ENCODE measurements around the gene LILRA5.
"Not testable (repeated sequence)": the region's sequence is repeated elsewhere in the genome, so short reads cannot be mapped to it uniquely, and the experiment has no call there.

The LILRA5 gene

DNA sequence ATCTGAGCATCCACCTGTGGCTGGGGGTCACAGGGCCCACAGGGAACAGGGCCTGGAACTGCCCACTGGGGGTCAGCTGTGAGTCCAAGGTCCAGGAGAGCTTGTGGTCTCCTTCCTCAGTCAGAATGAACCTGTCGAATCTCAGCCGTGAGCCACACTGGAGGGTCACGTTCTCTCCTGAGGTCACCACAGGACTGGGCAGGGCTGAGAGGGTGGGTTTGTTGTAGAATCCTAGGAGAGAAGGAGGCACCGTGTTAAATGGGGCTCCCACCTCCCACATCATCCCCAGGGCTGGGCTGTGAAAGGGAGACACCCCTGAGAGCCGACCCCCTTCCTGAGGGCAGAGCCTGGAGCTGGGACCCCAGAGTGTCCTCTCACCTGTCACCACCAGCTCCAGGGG is 1.5 kb downstream of the LILRA5 start:
- H3K4me3 ChIP-seq (ENCODE audit: low read depth, low read length), result no peak overlapping the region
- no peak for DNase-seq (ENCODE audit: low read depth)

DNA sequence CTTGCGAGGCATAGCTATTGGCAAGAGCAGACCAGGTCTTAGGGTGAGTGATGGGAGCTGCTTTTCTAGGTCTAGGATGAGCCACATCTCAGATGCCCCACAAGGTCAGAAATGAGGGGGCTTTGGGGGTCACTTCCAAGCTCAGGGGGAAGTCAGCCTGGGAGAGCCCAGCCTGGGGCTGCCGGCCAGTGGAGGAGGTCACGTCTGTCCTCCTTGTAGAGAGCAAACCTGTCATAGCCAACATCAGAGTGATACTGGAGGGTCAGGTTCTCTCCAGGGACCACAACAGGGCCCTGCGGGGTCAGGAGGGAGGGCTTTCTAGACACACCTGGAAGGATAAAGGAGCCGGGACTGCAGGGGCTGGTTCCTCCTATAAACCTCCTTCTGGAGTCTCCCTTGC is 2.4 kb downstream of the LILRA5 start:
- no peak for DNase-seq (ENCODE audit: low read depth)
- H3K4me3 ChIP-seq (ENCODE audit: low read depth, low read length), result no peak overlapping the region

DNA sequence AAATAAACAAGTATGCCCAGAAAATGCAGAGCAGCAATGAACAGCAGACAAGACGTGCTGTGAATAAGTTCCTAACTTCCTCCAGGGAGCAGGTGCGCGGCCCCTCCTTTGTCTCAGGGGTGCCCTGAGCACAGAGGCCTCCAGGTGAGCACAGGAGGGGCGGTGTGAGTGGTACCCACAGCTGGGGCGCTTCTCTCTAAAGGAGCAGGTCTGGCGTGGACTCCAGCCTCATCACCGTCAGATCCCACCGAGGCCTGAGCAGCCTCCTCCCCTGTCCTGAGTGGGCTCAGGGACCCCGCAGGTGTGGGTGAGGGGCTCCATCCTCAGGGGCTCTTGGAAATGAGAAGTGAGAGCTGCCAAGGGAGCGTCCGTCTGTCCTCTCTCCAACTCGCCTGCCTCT is 3.2 kb downstream of the LILRA5 start:
- no peak overlapping the region for H3K4me3 ChIP-seq (ENCODE audit: low read depth, low read length)
- DNase-seq (ENCODE audit: low read depth), result no peak

DNA sequence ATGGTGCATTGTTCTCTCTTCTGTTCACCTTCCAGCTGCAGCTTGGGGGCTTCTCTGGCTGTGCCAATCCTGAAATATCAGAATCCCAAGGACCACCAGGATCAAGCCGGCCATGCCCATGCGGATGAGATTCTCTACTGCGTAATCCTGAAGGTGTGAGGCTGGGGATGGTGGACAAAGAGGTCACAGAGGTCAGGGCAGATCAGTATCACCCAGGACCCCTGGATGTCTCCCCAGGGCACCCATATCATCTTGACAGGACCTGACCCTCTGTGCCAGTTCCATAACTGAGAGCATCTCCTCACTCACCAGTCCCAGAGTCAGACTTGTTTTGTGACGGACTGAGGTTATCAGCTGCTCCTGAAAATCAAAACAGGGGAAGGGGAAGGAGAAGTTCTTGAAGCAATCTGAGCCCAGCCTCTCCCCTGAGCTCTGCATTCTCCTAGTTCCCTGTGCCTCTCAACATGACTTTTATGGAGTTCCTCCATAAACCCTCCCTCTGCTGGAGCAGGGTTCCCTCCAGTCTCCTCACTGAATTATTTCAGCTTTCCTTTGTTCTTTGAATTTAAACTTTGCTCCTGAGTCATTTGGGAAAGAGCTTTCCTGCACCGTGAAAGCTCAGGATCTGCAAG is 5.5 kb downstream of the LILRA5 start:
- DNase-seq (ENCODE audit: low read depth), result no peak
- no peak overlapping the region for H3K4me3 ChIP-seq (ENCODE audit: low read depth, low read length)

DNA sequence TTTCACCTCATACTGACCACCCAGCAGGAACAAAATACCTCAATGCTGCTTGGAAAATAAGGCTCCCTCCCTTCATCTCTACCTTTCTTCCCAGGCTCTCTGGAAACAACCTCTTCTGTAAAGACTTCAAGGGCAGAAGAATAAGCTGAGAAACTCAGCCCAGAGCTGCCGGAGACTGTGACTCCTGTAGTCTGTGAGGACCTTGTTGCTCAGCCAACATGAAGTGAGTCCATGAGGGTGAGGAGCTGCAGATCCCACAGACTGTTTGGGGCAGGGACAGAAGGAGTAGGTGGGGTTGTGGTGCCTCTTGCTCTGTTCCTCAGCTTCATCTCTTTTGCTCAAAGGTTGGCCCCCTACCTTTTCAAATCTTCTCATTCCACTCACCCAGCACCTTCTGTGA is 7.8 kb downstream of the LILRA5 start:
- DNase-seq (ENCODE audit: low read depth), result no peak
- H3K4me3 ChIP-seq (ENCODE audit: low read depth, low read length), result no peak overlapping the region

DNA sequence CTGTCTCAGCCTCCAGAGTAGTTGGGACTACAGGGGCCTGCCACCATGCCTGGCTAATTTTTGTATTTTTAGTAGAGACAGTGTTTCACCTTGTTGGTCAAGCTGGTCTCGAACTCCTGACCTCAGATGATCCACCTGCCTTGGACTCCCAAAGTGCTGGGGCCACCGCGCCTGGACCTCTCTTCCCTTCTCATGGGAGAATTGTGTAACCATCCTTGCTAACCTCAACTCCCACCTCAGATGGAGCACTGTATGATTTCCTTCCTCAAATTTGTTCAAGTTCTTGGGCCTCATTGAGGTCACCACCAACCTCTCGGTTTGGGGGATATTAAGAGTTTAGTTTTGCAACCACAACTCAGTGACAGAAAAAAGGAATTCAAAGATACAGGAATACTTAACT is 10.7 kb downstream of the LILRA5 start:
- no peak for DNase-seq (ENCODE audit: low read depth)
- no peak overlapping the region for H3K4me3 ChIP-seq (ENCODE audit: low read depth, low read length)

DNA sequence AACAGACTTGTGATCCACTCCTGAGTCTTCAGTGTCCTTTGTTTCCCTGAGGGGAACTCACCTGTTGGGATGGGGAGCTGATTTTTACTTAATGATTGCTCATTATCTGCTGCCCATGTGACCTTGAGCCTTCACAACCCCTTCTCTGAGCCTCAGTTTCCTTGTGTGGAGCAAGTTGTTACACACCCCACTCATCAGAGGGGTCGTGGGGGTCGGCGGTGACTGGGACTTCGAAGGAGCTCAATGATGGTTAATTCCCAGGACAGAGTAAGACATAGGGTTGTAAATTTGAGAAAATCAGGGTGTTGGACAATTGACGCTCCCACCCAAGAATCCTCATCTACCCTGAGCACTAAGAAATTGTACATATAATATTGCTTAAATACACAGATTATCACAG is 13.5 kb downstream of the LILRA5 start:
- no peak for DNase-seq (ENCODE audit: low read depth)
- no peak overlapping the region for H3K4me3 ChIP-seq (ENCODE audit: low read depth, low read length)

DNA sequence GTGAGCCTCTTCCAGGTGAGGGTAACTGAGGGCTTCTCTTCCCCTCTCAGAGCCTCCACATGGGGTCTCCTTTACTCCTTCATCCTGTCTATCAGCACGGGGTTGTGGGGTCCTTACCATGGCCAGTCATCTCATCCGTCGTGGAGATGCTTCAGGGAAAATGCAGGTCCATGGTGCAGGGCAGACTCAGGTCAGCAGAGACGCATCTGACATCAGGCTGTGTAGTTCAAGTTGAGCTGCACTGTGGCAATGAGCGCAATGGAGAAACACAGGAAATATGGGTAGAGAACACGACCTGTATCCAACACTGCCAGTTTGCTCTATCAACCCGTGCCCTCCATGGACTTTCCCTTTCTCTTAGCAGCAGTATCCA is 13.9 kb downstream of the LILRA5 start:
- H3K4me3 ChIP-seq (ENCODE audit: low read depth, low read length), result no peak overlapping the region
- DNase-seq (ENCODE audit: low read depth), result no peak

DNA sequence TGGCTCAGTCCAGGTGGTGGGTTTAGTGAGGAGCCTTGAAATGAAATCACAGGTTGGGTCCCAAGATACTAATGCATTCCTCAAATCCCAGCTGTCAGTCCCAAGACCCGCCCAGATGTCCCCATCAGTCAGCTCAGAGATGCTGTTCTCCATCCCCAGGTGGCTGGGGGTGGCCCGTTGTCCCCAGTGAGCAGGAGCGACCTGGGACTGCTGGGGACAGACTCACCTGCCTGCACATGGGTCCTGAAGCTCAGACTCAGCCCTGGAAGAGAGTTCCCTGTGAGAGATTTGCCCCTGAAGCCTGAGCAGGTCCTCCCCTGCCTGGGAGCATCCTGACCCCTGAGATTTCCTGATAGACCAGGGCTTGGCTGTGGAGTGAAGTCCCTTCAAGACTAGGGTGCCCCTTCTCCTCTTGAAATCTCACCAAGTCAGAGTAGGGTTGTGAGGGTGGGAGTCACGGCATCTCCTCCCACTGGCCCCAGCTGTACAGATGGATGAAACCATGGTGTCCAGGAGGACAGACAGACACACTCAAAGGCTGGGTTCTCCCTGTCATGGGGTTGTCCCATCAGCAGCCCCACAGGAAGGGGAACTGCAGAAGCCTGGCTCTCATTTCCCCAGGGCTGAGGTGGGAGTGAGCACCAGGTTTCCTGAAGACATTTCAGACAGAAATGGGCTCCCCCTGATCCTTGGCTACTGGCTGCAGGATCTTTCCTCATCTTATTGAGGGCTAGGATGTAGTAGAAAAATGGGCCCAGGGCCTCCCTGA is 14.4 kb downstream of the LILRA5 start:
- H3K4me3 ChIP-seq (ENCODE audit: low read depth, low read length), result no peak overlapping the region
- no peak for DNase-seq (ENCODE audit: low read depth)

DNA sequence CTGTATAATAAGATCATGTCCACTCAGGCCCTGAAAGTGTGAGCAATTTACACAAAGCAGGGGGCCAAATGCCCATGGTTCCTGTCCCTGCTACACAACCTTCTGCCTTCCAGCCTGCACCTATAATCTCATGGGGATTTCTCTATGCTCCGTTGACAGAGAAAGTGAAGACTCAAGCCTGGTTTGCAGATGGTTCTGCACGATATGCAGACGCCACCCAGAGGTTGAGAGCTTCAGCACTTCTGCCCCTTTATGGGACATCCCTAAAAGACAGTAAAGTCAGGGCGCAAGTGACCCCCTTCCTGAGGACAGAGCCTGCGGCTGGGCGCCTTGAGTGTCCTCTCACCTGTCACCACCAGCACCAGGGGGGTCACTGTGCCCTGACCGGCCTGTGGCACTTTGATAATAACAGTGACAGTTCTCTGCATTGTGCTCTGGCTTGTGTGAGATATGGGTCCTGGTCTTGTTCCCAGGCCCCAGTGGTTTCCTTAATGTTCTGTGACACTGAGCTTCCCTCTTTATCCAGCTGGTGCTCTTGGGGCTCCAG is 15.1 kb downstream of the LILRA5 start:
- DNase-seq (ENCODE audit: low read depth), result no peak
- H3K4me3 ChIP-seq (ENCODE audit: low read depth, low read length), result no peak overlapping the region

DNA sequence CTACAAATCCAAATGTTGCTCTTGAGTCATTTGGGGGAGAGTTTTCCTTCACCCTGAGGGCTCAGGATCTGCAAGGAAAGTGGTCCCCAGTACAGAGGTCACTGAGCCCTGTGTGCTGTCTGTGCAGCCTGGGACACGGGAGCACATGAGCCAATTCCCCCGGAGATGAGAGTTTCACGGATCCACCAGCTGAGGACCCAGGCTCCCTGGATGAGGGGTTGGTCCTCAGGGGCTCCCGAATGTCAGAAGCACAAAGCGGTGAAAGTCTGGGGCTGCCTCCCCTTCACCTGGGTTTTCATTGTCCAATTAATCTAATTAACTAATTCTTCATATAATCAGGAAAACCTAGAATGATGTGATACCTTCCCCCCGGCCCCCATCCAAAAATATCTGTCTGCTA is 18.4 kb downstream of the LILRA5 start:
- no peak for DNase-seq (ENCODE audit: low read depth)
- no peak overlapping the region for H3K4me3 ChIP-seq (ENCODE audit: low read depth, low read length)

DNA sequence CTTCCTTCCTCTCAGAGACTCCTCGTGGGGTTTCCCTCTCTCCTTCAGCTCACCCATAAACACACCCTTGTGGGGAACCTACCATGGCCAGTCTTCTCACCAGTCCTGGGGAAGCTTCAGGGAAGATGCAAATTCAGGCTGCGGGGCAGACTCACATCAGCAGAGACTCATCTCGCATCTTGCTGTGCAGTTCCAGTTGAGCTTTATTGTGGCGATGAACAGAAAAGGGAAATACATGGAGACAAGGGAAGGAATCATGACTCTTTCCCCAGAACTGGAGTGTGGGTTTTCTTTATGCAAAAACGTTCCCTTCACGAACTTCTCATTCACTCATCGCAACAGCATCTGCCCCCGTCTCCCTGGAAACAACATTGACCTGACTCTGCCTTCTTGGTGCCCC is 23.8 kb downstream of the LILRA5 start:
- DNase-seq (ENCODE audit: low read depth), result not testable (repeated sequence)

DNA sequence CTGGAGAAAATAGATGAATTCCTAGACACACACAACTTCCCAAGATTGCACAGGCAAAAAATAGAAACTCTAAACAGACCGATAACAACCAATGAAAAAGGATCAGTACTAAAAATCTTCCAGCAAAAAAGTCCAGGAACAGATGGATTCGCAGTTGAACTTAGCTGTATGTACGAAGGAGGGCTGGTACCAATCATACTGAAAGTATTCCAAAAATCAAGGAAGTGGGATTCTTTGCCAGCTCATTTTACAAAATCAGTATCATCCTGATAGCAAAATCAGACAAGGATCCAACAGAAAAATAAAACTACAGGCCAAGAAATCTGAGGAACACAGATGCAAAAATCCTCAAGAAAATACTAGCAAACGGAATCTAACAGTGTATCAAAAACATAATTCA is 25.5 kb downstream of the LILRA5 start:
- no peak for DNase-seq (ENCODE audit: low read depth)
- no peak overlapping the region for H3K4me3 ChIP-seq (ENCODE audit: low read depth, low read length)

More for the DNA sequence above, 23.8 kb downstream of the LILRA5 start:
- not testable (repeated sequence) for H3K4me3 ChIP-seq (ENCODE audit: low read depth, low read length)

DNA sequence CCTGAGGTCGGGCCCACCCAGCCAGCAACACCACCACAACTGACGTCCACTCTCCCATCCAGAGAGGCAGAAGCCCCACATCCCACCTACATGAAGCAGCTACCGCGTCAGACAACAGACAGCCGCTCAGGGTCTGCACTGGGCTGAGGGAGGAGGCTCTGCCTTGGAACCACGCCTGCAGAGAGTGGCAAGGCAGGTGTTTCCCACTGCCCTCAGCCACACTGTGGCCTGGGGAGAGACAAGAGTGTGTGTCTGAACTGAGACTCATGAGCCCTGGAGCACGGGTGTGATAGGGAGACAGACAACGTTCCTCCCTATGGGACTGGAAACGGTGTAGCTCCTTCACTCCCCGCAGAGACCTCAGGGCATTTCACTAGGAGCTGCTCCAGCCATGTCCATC is 26.7 kb downstream of the LILRA5 start:
- not testable (repeated sequence) for H3K4me3 ChIP-seq (ENCODE audit: low read depth, low read length); DNase-seq (ENCODE audit: low read depth)

DNA sequence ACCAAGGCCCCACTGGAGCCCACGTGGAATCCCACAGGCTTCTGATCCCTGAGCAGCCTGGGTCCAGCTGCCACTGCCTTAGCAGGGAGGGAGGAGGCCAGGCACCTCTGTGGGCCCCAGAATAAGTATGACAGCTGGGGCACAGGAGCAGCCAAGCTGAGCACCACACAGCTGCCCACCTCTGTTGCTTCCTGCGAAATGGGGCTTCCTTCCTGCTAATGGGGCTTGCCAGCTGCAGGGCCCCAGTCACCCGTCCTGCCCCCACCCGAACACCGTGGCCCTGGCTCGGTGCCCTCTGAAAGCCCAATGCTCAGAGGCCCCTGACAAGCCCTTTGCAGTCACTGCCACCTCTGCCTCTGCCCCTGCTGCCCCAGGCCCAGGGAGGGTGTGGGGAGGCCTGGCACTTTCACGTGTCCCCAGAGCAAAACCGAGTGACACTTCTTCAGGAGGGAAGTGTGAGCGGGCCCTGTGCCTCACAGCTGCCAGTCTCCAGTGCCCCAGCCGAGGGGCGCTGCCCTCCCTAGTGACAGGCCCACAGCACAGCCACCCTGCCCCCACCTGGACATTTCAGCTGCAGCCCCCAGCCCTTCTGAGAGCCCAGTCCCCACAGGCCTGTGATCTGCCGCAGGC is 27.4 kb downstream of the LILRA5 start:
- not testable (repeated sequence) for DNase-seq (ENCODE audit: low read depth); H3K4me3 ChIP-seq (ENCODE audit: low read depth, low read length)

DNA sequence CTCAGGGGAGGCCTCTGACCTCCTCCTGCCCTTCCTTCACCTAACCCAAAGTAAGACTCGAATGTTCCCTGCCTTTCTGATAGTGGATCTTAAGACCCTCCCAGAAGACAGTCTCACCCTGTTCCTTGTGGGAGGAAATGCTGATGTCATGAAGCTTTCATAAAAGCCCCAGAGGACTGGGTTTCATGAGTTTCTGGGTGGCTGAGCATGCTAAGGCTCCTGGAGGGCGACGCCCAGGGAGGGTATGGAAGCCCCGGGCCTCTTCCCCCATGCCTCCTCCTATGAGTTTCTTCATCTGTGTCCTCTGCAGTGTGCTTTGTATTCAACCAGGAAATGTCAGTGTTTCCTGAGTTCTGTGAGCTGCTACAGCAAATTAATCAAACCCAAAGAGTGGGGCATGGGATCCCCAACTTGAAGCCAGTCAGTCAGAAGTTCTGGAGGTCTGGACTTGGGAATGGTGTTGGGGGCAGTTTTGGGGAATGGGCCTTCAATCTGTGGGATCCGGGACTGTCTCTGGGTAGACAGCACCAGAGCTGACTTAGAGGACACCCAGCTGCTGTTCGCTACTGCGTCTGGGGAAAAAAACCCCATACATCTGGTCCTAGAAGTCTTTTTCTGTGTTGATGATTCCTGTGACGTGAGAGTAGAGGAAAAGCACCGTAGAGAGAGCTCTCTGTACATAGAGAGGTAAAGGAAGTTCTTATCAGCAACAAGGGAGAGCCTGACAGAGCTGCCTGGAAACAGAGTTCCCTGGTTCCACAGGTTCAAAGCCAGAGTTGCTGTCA is 30.1 kb downstream of the LILRA5 start:
- DNase-seq (ENCODE audit: low read depth), result no peak
- no peak overlapping the region for H3K4me3 ChIP-seq (ENCODE audit: low read depth, low read length)

DNA sequence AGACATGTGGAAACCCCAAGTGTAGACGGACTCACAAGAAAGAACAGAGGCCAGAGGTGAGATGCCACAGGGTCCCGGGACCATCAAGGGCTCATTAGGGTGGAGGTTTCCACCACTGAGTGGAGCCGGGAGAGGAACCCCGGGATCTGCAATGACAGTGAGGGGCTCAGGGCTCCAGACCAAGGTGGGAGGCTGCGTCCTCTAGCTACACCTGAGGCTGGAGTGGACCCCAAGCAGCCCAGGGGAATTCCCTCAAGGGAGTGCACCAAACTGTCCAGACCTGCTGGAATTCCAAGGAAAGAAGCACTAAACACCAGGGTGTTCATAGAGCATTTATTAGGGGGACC is 31.3 kb downstream of the LILRA5 start:
- not testable (repeated sequence) for H3K4me3 ChIP-seq (ENCODE audit: low read depth, low read length); DNase-seq (ENCODE audit: low read depth)

DNA sequence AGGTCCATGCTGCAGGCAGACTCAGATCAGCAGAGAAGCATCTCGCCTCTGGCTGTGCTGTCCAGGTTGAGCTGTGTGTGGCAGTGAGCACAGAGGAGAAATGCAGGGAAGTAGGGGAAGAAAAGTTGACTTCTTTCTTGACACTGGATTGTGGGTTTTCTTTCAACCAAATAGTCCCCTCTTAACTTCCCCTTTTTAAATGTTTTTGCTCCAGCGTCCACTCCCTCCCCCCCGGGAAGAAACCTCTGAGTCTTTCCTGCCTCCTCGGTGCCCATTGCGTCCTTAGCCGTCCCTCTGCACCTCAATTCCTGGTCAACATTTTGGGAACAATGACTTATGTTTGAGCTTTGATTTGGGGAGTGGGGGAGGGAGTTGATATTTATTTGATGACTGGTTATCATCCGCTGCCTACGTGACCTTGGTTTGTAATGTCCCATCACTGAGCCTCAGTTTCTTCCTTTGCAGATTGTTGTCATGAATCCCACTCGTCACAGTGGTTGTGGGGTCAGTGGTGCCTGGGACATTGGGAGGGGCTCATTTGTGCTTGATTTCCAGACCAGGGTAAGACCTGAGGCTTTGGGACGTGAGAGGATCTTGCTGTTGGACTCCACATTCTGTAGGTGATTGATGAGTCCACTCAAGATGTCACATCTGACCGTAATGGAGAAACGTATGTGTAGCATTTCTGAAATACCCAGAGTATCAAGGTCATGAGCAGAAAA is 31.8 kb downstream of the LILRA5 start, which contains the start of gene LILRB2:
TSS of gene LILRB2 (minus strand) at position 104 of the 722 bp plus-strand sequence. CDS start 614 bp downstream, outside the sequence.
- no peak for DNase-seq (ENCODE audit: low read depth)
- H3K4me3 ChIP-seq (ENCODE audit: low read depth, low read length), result no peak within 1 kb of the TSS

DNA sequence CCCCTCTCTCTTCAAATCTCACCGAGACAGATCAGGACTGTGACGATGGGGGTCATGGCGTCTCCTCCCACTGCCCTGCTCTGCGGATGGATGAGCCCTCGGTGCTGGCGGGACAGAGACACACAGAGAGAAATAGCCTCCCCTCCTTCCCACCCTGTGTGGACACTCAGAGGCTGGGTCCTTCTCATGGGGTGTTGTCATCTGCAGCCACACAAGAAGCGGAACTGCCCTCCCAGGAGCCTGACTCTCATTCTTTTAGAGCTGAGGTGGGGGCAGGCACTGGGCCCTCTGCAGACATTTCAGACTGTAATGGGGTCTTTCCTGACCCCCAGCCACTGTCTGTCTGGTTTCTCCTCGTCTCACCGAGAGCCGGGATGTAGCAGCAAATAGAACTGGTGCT is 32.5 kb downstream of the LILRA5 start:
- not testable (repeated sequence) for DNase-seq (ENCODE audit: low read depth); H3K4me3 ChIP-seq (ENCODE audit: low read depth, low read length)

Measured in skeletal muscle cell (primary cell).